Stomach (tissue), 9 donors: ENCODE measurements around the gene ZNF136. TPM values are rescaled to one million over a fixed set of nuclear protein-coding genes. Genes with fewer than 3 reads are reported as not detected.

Experiments used
- DNase-seq, 2 donors: peaks; one replicate each; pipeline versions ENCODE4 v3.0.0 to v3.0.0-alpha.2; 2013 to 2019
- H3K27ac ChIP-seq, 5 donors: fragments of 200-600 bp in 4 of 5; sonication (generic) in 4 of 5; one replicate each; pipeline ENCODE4 v1.5.1; 2013 to 2019; ENCODE audit warnings: mild to moderate bottlenecking in 1 of 5, moderate library complexity in 1 of 5
- H3K27me3 ChIP-seq, 3 donors: fragments of 200-600 bp; sonication (generic); one replicate each; pipeline ENCODE4 v1.5.1; 2017 to 2019; ENCODE audit warnings: mixed run types in 1 of 3
- H3K36me3 ChIP-seq, 4 donors: fragments of 200-600 bp; sonication (generic); 1 replicate in 3 of 4; 2 replicates in 1 of 4; pipeline ENCODE4 v1.5.1; 2016 to 2019
- H3K4me1 ChIP-seq, 4 donors: fragments of 200-600 bp; sonication (generic); one replicate each; pipeline ENCODE4 v1.5.1; 2016 to 2019
- H3K4me3 ChIP-seq, 4 donors: fragments of 200-600 bp; sonication (generic) in 3 of 4; one replicate each; pipeline ENCODE4 v1.5.1; 2016 to 2019; ENCODE audit warnings: mild to moderate bottlenecking in 1 of 4
- H3K9me3 ChIP-seq, 4 donors: fragments of 200-600 bp; sonication (generic); one replicate each; pipeline ENCODE4 v1.5.1; 2016 to 2019
- EP300 ChIP-seq: sonication (generic); formaldehyde crosslinking; IDR thresholded peaks from one replicate; pipeline ENCODE4 v1.6.1; 2017; ENCODE audit warnings: antibody characterized with exemption
- POLR2A ChIP-seq, 4 donors: fragments of 450-650 bp; IDR thresholded peaks; one replicate each; pipeline ENCODE4 v1.6.1; 2016; ENCODE audit warnings: antibody characterized with exemption in 4 of 4, control low read depth in 2 of 4, mild to moderate bottlenecking in 1 of 4, moderate library complexity in 1 of 4
- POLR2AphosphoS5 ChIP-seq, 3 donors: sonication (generic); formaldehyde crosslinking; IDR thresholded peaks; one replicate each; pipeline ENCODE4 v1.6.1; 2016; ENCODE audit warnings: antibody characterized with exemption in 3 of 3
- WGBS, 5 donors: extraction: QIAGEN DNeasy Blood & Tissue Kit in 3 of 5; methylation state at CpG; one replicate each; pipeline versions ENCODE4 v1.1.5 to v1.1.7; 2013 to 2018; 5-methylcytosine and 5-hydroxymethylcytosine counted together
- intact Hi-C: fragments of 100-400 bp; cut with DNase I; formaldehyde crosslinking; loops from one replicate; pipeline ENCODE4 v1.15.1; 2023; ENCODE audit warnings: low total_unique reads
- polyA plus RNA-seq, 3 donors: library from polyadenylated mRNA; stranded (reverse); fragments of 200-250 nt; gene quantifications; one replicate each; pipeline ENCODE4 v1.2.3, GENCODE V29; 2013
- total RNA-seq, 5 donors: library from RNA; depleted of rRNA; stranded (reverse); fragments of >200 nt; gene quantifications; one replicate each; pipeline versions ENCODE4 v1.1.0 to v1.2.3, GENCODE V29; 2014 to 2016
- TF ChIP-seq, protein P1 (sequence below), 7 experiments: fragments of 450-650 bp in 4 of 7; fragments of 200-600 bp in 3 of 7; sonication (generic) in 3 of 7; IDR thresholded peaks; one replicate each; pipeline ENCODE4 v1.5.1; 2016 to 2019; ENCODE audit warnings: antibody characterized with exemption in 7 of 7, control low read depth in 2 of 7, mild to moderate bottlenecking in 1 of 7
- donor health status: healthy with polysubstance abuse.
- donor health status: Bipolar disorder and iron deficiency.
- donor health status: healthy.

Gene ZNF136
- total and polyA plus RNA-seq, 8 donors, result 0.58 to 25.1 (median 3.5) TPM

- intact Hi-C loops, result no loop called here
- no peak overlapping the region for H3K4me3 ChIP-seq
- H3K27ac ChIP-seq, result no peak overlapping the region
- H3K4me1 ChIP-seq, result no peaks in the 10 kb centered on the region
- H3K36me3 ChIP-seq, result peaks cover 0 to 56% (median 23%) of the 10 kb centered on the region in 4 donors
- WGBS, 5 donors, result 80 to 97% (median 94%) methylated on average over 5 to 6 of the region's 6 CpGs
- H3K27me3 ChIP-seq, result no peaks in the 10 kb centered on the region
- TF ChIP-seq POLR2AphosphoS5 (IDR thresholded peaks at IDR 0.05) (no peak), EP300 (no peak), POLR2A (IDR thresholded peaks at IDR 0.05) (no peak)
- TF ChIP-seq, protein P1, sequence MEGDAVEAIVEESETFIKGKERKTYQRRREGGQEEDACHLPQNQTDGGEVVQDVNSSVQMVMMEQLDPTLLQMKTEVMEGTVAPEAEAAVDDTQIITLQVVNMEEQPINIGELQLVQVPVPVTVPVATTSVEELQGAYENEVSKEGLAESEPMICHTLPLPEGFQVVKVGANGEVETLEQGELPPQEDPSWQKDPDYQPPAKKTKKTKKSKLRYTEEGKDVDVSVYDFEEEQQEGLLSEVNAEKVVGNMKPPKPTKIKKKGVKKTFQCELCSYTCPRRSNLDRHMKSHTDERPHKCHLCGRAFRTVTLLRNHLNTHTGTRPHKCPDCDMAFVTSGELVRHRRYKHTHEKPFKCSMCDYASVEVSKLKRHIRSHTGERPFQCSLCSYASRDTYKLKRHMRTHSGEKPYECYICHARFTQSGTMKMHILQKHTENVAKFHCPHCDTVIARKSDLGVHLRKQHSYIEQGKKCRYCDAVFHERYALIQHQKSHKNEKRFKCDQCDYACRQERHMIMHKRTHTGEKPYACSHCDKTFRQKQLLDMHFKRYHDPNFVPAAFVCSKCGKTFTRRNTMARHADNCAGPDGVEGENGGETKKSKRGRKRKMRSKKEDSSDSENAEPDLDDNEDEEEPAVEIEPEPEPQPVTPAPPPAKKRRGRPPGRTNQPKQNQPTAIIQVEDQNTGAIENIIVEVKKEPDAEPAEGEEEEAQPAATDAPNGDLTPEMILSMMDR (IDR thresholded peaks at IDR 0.05), result no peak
- H3K9me3 ChIP-seq, result peaks cover 0 to 42% (median 15%) of the 10 kb centered on the region in 4 donors
- no peak for DNase-seq
Measured at GRCh38 chr19:12230751-12231733, 68.1 kb downstream of the ZNF136 start.

DNA sequence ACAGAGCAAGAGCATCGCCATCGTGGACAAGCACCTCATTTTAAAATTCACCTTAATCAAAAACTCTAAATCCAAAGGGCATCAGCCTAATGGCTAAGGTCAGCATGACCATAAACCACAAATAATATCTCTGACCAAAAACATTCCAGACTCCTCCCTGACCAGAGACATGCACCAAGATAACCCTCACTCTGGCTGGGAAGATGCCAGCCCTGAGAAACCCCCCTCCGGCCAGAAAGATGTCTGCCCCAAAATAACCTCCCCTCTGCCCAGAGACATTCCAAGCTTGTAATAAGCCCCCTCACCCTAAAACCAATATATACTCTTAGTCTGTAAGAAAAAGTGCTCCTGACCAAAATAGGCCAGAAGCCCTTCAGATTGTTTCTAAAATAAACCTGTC is 70.1 kb downstream of the ZNF136 start:
- intact Hi-C loops, result no loop called here
- Histone ChIP-seq H3K27ac (no peak overlapping the region), H3K36me3 (peaks cover 0 to 64% (median 34%) of the 10 kb centered on the region in 4 donors), H3K27me3 (no peaks in the 10 kb centered on the region), H3K9me3 (peaks cover 0 to 53% (median 22%) of the 10 kb centered on the region in 4 donors), H3K4me1 (no peaks in the 10 kb centered on the region), H3K4me3 (no peak overlapping the region)
- 86 to 100% (median 93%) methylated on average over 3 of the region's 3 CpGs for WGBS, 5 donors
- TF ChIP-seq, protein P1 (IDR thresholded peaks at IDR 0.05), result no peak
- TF ChIP-seq EP300 (no peak), POLR2A (IDR thresholded peaks at IDR 0.05) (no peak), POLR2AphosphoS5 (IDR thresholded peaks at IDR 0.05) (no peak)
- no peak for DNase-seq

DNA sequence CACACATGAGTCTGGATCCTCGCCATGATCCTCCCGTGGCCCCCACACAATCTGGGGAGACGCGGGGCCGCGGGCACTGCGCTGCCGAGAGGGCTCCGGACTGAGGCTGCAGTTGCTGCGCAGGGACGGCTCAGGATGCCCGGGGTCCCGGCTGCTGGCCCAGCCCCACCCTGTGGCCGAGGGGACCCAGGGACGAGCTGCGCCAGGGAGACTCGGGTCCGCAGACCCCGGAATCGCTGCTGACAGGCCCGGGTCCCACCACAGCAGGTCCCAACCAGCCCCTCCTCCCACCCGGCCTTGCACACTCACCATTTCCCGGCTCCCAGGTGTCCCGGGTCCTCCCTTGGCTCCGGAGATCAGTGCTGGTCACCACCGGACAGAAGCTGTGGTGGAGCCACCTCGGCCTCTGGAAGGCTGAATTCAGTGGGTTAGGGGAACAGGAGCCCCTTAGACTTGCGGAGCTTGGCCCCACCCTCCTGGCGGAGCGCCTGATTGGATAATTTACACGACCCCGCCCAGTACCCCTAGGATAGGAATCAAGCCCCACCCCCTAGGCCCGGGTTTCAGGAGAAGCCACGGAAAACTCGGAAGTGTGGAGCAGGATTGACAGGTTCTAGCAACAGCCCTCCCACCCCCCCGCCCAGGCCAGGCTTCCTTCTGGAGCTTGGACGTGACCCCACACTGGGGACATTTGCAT is 74.4 kb downstream of the ZNF136 start:
- intact Hi-C loops, result no loop called here
- Histone ChIP-seq H3K36me3 (peaks cover 0 to 57% (median 34%) of the 10 kb centered on the region in 4 donors), H3K27ac (no peak overlapping the region), H3K9me3 (peaks cover 0 to 42% (median 21%) of the 10 kb centered on the region in 4 donors), H3K4me3 (no peak overlapping the region), H3K27me3 (no peaks in the 10 kb centered on the region), H3K4me1 (no peaks in the 10 kb centered on the region)
- no peak for TF ChIP-seq POLR2A (IDR thresholded peaks at IDR 0.05)
- TF ChIP-seq, protein P1 (IDR thresholded peaks at IDR 0.05), result no peak
- no peak for TF ChIP-seq POLR2AphosphoS5 (IDR thresholded peaks at IDR 0.05)
- no peak for TF ChIP-seq EP300
- no peak for DNase-seq
- 95 to 98% (median 96%) methylated on average over 26 to 37 of the region's 37 CpGs for WGBS, 5 donors

Other genes with a start within 250 kb of the ZNF136 start
- gene ZNF700, start 238.0 kb upstream of the ZNF136 start, total RNA-seq, result 10 to 100 TPM in 4 of 5 donors, 1 to 10 TPM in 1; 8.8 to 25.3 (median 16.5) TPM
- 10 to 100 TPM in 1 of 3 donors, 1 to 10 TPM in 2; 3.5 to 15.4 (median 5.2) TPM for gene ZNF700, start 238.0 kb upstream of the ZNF136 start, polyA plus RNA-seq
- gene ZNF763, start 198.1 kb upstream of the ZNF136 start, total RNA-seq, result 1 to 10 TPM in 4 of 5 donors, not detected in 1; 2.2 to 5.7 (median 3.3) TPM
- gene ZNF763, start 198.1 kb upstream of the ZNF136 start, polyA plus RNA-seq, result 1 to 10 TPM; 1.3 to 5.0 (median 3.4) TPM
- 10 to 100 TPM in 2 of 5 donors, 1 to 10 TPM in 2, not detected in 1; 1.2 to 19.0 (median 9.2) TPM for gene ZNF433, start 127.4 kb upstream of the ZNF136 start, total RNA-seq
- gene ZNF433, start 127.4 kb upstream of the ZNF136 start, polyA plus RNA-seq, result 1 to 10 TPM; 3.2 to 7.7 (median 3.7) TPM
- gene ZNF878, start 110.1 kb upstream of the ZNF136 start, total RNA-seq, result 1 to 10 TPM in 1 of 5 donors, under 1 TPM in 1, not detected in 3; 0.55 to 4.9 TPM
- under 1 TPM in 2 of 3 donors, not detected in 1; 0.18 to 0.31 TPM for gene ZNF878, start 110.1 kb upstream of the ZNF136 start, polyA plus RNA-seq
- gene ZNF844, start 98.4 kb upstream of the ZNF136 start, total RNA-seq, result 10 to 100 TPM in 3 of 5 donors, 1 to 10 TPM in 2; 1.2 to 16.1 (median 11.2) TPM
- gene ZNF844, start 98.4 kb upstream of the ZNF136 start, polyA plus RNA-seq, result 1 to 10 TPM; 2.1 to 2.5 (median 2.3) TPM
- gene ZNF20, start 22.7 kb upstream of the ZNF136 start, total RNA-seq, result 1 to 10 TPM in 4 of 5 donors, not detected in 1; 1.3 to 5.0 (median 2.2) TPM
- 1 to 10 TPM; 2.6 to 2.9 (median 2.9) TPM for gene ZNF20, start 22.7 kb upstream of the ZNF136 start, polyA plus RNA-seq
- 1 to 10 TPM in 3 of 5 donors, not detected in 2; 6.7 to 10.0 (median 8.1) TPM for gene ZNF625, start 6.4 kb upstream of the ZNF136 start, total RNA-seq
- 1 to 10 TPM in 1 of 3 donors, under 1 TPM in 2; 0.60 to 1.8 (median 0.81) TPM for gene ZNF625, start 6.4 kb upstream of the ZNF136 start, polyA plus RNA-seq
- gene ZNF44, start 131.8 kb downstream of the ZNF136 start, total RNA-seq, result 10 to 100 TPM in 4 of 5 donors, 1 to 10 TPM in 1; 6.1 to 33.8 (median 22.4) TPM
- gene ZNF44, start 131.8 kb downstream of the ZNF136 start, polyA plus RNA-seq, result 1 to 10 TPM; 3.2 to 6.7 (median 4.6) TPM
- 1 to 10 TPM in 4 of 5 donors, under 1 TPM in 1; 0.58 to 9.4 (median 3.1) TPM for gene ZNF563, start 170.5 kb downstream of the ZNF136 start, total RNA-seq
- gene ZNF563, start 170.5 kb downstream of the ZNF136 start, polyA plus RNA-seq, result 1 to 10 TPM in 2 of 3 donors, under 1 TPM in 1; 0.76 to 1.7 (median 1.4) TPM
- 1 to 10 TPM in 4 of 5 donors, not detected in 1; 2.3 to 7.8 (median 3.0) TPM for gene ZNF442, start 202.6 kb downstream of the ZNF136 start, total RNA-seq
- gene ZNF442, start 202.6 kb downstream of the ZNF136 start, polyA plus RNA-seq, result 1 to 10 TPM in 2 of 3 donors, under 1 TPM in 1; 0.31 to 2.0 (median 1.1) TPM
- gene ZNF799, start 238.2 kb downstream of the ZNF136 start, total RNA-seq, result 1 to 10 TPM in 4 of 5 donors, under 1 TPM in 1; 0.45 to 6.7 (median 2.9) TPM
- 1 to 10 TPM; 2.2 to 3.5 (median 2.9) TPM for gene ZNF799, start 238.2 kb downstream of the ZNF136 start, polyA plus RNA-seq